Left lung (tissue), 10 donors: ENCODE data around the gene LDHB. TPM values are rescaled to one million over a fixed set of nuclear protein-coding genes. Genes with fewer than 3 reads are reported as not detected.
A peak's percentile ranks its signal among the peaks of the same experiment; 100 is the strongest.

ENCODE experiments used
- ATAC-seq: fragments of 200-7000 bp; cut with Tn5 transposase; one replicate; pipeline ENCODE4 v1.9.1; 2020; ENCODE audit warnings: moderate library complexity
- DNase-seq, 4 donors: peaks; one replicate each; pipeline ENCODE4 v3.0.0-alpha.2; 2013 to 2020
- H3K27ac ChIP-seq, 2 donors: fragments of 200-600 bp; sonication (generic) in 1 of 2; one replicate each; pipeline versions ENCODE4 v1.5.0 to v1.8.0; 2020 to 2021
- H3K27me3 ChIP-seq, 2 donors: fragments of 200-600 bp; sonication (generic) in 1 of 2; one replicate each; pipeline versions ENCODE4 v1.5.0 to v1.8.0; 2020 to 2021
- H3K36me3 ChIP-seq, 2 donors: fragments of 200-600 bp; sonication (generic) in 1 of 2; one replicate each; pipeline versions ENCODE4 v1.5.0 to v1.8.0; 2020 to 2021
- H3K4me1 ChIP-seq, 2 donors: fragments of 200-600 bp; one replicate each; pipeline ENCODE4 v1.8.0; 2021
- H3K4me3 ChIP-seq, 2 donors: fragments of 200-600 bp; sonication (generic) in 1 of 2; one replicate each; pipeline versions ENCODE4 v1.5.0 to v1.8.0; 2020 to 2021; ENCODE audit warnings: mild to moderate bottlenecking in 1 of 2
- H3K9me3 ChIP-seq, 2 donors: fragments of 200-600 bp; sonication (generic) in 1 of 2; one replicate each; pipeline versions ENCODE4 v1.5.0 to v1.8.0; 2020 to 2021
- intact Hi-C, 2 donors: fragments of 100-400 bp; cut with DNase I; formaldehyde crosslinking; loops; one replicate each; pipeline versions ENCODE4 v1.11.2 to v1.14.2; 2022
- polyA plus RNA-seq, 6 donors: library from polyadenylated mRNA; unstranded; fragments of 120-200 nt; gene quantifications; one replicate each; pipeline ENCODE4 v1.2.1, GENCODE V29; 2013; ENCODE audit not compliant: insufficient read length in 6 of 6
- total RNA-seq, 2 donors: library from RNA; stranded (reverse); fragmentation: NEBNext Ultra II Directional; extraction: Animal tissue kit (Norgen Biotek cat#: 25700); gene quantifications; one replicate each; pipeline ENCODE4 v1.2.1, GENCODE V29; 2021
- TF ChIP-seq, protein P1 (sequence below), 2 donors: fragments of 200-600 bp; sonication (generic) in 1 of 2; IDR thresholded peaks; one replicate each; pipeline versions ENCODE4 v1.5.0 to v1.8.0; 2021; ENCODE audit warnings: antibody characterized with exemption in 2 of 2
- donor health status: DM: no; HTN: yes; CAD: no.
- donor health status: DM: no; HTN: no; CAD: no.

LDHB gene
- total and polyA plus RNA-seq, 8 donors = 512 to 1,016 (median 895) TPM

DNA sequence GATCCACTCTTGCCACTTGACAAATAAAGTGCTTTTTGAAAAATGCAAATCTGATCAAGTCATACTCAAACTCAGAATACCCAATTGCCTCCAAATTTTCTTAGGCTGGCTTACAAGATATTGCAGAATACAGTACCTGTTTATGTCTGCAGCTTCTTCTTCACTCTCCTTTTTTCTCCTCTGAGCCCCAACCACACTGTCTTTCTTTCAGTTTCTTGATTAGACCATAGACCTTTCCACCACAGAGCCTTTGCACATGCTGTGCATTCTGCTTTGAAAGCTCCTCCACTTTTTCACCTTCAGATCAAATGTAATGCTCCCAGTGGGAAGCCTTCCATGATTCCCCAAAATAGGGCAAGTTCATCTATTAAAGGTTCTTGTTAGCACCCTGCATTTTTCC lies 39.1 kb downstream of the LDHB start:
- H3K27me3 ChIP-seq = no peaks in the 10 kb centered on the region
- no peaks in the 10 kb centered on the region for H3K9me3 ChIP-seq
- TF ChIP-seq, protein P1, sequence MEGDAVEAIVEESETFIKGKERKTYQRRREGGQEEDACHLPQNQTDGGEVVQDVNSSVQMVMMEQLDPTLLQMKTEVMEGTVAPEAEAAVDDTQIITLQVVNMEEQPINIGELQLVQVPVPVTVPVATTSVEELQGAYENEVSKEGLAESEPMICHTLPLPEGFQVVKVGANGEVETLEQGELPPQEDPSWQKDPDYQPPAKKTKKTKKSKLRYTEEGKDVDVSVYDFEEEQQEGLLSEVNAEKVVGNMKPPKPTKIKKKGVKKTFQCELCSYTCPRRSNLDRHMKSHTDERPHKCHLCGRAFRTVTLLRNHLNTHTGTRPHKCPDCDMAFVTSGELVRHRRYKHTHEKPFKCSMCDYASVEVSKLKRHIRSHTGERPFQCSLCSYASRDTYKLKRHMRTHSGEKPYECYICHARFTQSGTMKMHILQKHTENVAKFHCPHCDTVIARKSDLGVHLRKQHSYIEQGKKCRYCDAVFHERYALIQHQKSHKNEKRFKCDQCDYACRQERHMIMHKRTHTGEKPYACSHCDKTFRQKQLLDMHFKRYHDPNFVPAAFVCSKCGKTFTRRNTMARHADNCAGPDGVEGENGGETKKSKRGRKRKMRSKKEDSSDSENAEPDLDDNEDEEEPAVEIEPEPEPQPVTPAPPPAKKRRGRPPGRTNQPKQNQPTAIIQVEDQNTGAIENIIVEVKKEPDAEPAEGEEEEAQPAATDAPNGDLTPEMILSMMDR (IDR thresholded peaks at IDR 0.05) = no peak
- DNase-seq = no peak
- intact Hi-C loops = loop anchor here in 1 of 2 donors (10.0 kb wide), 1 partner anchor 56 kb away; no protein-coding TSS in a partner anchor
- no peak overlapping the region for H3K4me3 ChIP-seq
- H3K27ac ChIP-seq = no peak overlapping the region
- ATAC-seq = no peak
- H3K36me3 ChIP-seq = no peaks in the 10 kb centered on the region
- H3K4me1 ChIP-seq = peaks cover 0 to 21% of the 10 kb centered on the region in 2 donors

DNA sequence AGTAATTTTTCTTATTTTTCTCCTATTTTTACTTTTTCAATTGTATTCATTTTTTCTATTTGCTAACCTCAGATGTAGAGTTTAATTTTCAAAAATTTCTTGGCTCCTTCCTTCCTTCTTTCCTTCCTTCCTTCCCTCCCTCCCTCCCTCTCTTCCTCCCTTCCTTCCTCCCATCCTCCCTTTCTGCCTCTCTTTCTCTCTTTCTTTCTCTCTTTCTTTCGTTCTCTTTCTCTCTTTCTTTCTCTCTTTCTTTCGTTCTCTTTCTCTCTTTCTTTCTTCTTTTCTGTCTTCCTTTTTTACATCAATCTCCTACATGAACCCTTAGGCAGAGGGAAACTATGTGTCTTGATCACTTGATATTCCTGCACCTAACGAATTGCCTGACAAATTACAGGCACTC lies 40.6 kb downstream of the LDHB start:
- H3K9me3 ChIP-seq = no peaks in the 10 kb centered on the region
- no peaks in the 10 kb centered on the region for H3K27me3 ChIP-seq
- intact Hi-C loops = loop anchor here in 1 of 2 donors (10.0 kb wide), 1 partner anchor 58 kb away; no protein-coding TSS in a partner anchor
- no peaks in the 10 kb centered on the region for H3K36me3 ChIP-seq
- TF ChIP-seq, protein P1 (IDR thresholded peaks at IDR 0.05) = no peak
- no peak for DNase-seq
- H3K4me3 ChIP-seq = no peak overlapping the region
- no peak for ATAC-seq
- peaks cover 0 to 21% of the 10 kb centered on the region in 2 donors for H3K4me1 ChIP-seq
- no peak overlapping the region for H3K27ac ChIP-seq

DNA sequence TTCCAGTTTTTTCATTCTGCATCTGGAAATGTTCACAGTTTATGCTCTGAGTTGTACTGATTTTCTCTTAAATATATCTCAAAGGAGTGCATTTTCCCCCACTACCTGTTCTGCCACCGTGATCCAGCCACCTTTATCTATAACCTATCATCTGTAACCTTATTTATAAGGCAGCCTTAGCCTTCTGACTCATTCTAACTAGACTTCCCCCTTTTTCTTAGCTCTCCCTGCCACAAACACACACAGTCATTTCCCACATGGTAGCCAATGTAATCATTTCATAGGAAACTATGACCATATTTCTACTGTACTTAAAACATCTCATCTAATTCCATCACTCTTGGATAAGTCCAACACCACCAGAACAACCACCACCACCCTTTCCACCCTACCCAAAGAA lies 42.2 kb downstream of the LDHB start:
- TF ChIP-seq, protein P1 (IDR thresholded peaks at IDR 0.05) = no peak
- H3K36me3 ChIP-seq = no peaks in the 10 kb centered on the region
- intact Hi-C loops = loop anchor here in 1 of 2 donors (10.0 kb wide), 1 partner anchor 59 kb away; no protein-coding TSS in a partner anchor
- no peaks in the 10 kb centered on the region for H3K9me3 ChIP-seq
- no peak overlapping the region for H3K27ac ChIP-seq
- no peaks in the 10 kb centered on the region for H3K27me3 ChIP-seq
- H3K4me1 ChIP-seq = peaks cover 0 to 21% of the 10 kb centered on the region in 2 donors
- ATAC-seq = peak; percentile 45
- no peak overlapping the region for H3K4me3 ChIP-seq
- no peak for DNase-seq

DNA sequence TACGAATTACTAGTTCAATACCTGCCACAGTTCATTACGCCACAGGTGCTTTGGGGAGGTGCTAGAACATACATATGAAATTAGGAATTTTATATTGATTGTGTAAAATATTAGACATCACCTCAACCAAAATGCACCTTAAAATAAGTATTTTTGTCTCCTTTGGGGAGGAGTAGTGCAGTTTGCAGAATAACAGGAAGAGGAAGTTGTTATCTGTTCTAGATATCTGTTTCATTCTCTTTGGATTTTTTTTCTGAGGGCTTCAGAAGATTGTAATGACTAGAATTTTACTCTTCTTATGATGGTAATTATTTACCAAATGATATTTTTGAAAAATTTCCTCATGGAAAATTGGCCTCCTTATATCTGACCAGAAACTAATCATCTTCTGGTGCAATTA lies 43.1 kb downstream of the LDHB start:
- ATAC-seq = no peak
- Histone ChIP-seq H3K27ac (no peak overlapping the region), H3K4me1 (peaks cover 0 to 21% of the 10 kb centered on the region in 2 donors), H3K27me3 (no peaks in the 10 kb centered on the region), H3K36me3 (no peaks in the 10 kb centered on the region), H3K4me3 (no peak overlapping the region), H3K9me3 (no peaks in the 10 kb centered on the region)
- TF ChIP-seq, protein P1 (IDR thresholded peaks at IDR 0.05) = no peak
- DNase-seq = no peak
- intact Hi-C loops = loop anchor here in 1 of 2 donors (10.0 kb wide), 1 partner anchor 60 kb away; no protein-coding TSS in a partner anchor

DNA sequence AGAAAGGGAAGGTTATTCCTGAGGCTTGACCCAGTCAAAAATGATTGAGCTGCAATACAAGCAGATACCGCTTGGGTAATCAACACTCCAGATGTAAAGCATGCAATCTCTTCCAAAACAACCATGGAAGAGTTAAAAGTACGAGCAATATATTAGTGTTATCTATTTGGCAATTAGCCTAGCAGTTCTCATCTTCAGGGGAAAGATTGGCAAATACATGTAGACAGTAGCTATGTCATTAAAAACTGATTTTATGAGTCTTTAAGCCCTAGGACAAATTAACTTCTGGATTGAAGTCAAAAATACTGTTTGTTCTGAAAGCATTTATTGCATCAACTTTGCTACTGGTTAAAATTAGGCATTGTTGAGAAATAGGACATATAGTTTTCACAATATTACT lies 43.7 kb downstream of the LDHB start:
- Histone ChIP-seq H3K27ac (no peak overlapping the region), H3K4me1 (peaks cover 0 to 21% of the 10 kb centered on the region in 2 donors), H3K27me3 (no peaks in the 10 kb centered on the region), H3K4me3 (no peak overlapping the region), H3K9me3 (no peaks in the 10 kb centered on the region), H3K36me3 (no peaks in the 10 kb centered on the region)
- intact Hi-C loops = loop anchor here in 1 of 2 donors (10.0 kb wide), 1 partner anchor 61 kb away; no protein-coding TSS in a partner anchor
- TF ChIP-seq, protein P1 (IDR thresholded peaks at IDR 0.05) = no peak
- DNase-seq (peak in 2 of 4 donors; percentile 21 to 25), ATAC-seq (no peak)
